Measurements from ENCODE around the gene TRHDE. TPM values are rescaled to one million over a fixed set of nuclear protein-coding genes. Genes with fewer than 3 reads are reported as not detected.

The TRHDE gene
- total and polyA plus RNA-seq, 8 donors, result 1.9 to 30.2 (median 17.9) TPM

GRCh38 chr12:72716221-72716620, 444.1 kb downstream of the TRHDE start:
- H3K36me3 ChIP-seq, result no peaks in the 10 kb centered on the region
- DNase-seq (no peak), FAIRE-seq (no peak), ATAC-seq (no peak)
- no peaks in the 10 kb centered on the region for H3K4me1 ChIP-seq
- no peaks in the 10 kb centered on the region for H3K9me3 ChIP-seq
- 73 to 79% methylated on average over 2 of the region's 2 CpGs for WGBS, 2 donors
- no peak overlapping the region for H3K27ac ChIP-seq
- no peak overlapping the region for H3K4me3 ChIP-seq
- H3K27me3 ChIP-seq, result no peaks in the 10 kb centered on the region
- TF ChIP-seq CTCF (IDR thresholded peaks at IDR 0.05), result no peak
- intact Hi-C loops (cut with DNase I), result no loop called here

GRCh38 chr12:72717036-72717435, 444.9 kb downstream of the TRHDE start:
- no peak overlapping the region for H3K4me3 ChIP-seq
- intact Hi-C loops (cut with DNase I), result no loop called here
- WGBS, 2 donors, result 28 to 32% methylated on average over 1 of the region's 1 CpG
- no peaks in the 10 kb centered on the region for H3K27me3 ChIP-seq
- H3K36me3 ChIP-seq, result no peaks in the 10 kb centered on the region
- FAIRE-seq, result no peak
- H3K9me3 ChIP-seq, result no peaks in the 10 kb centered on the region
- no peak for DNase-seq
- ATAC-seq, result no peak
- TF ChIP-seq CTCF (IDR thresholded peaks at IDR 0.05), result no peak
- H3K27ac ChIP-seq, result no peak overlapping the region
- H3K4me1 ChIP-seq, result no peaks in the 10 kb centered on the region
